Measurements from ENCODE around the gene ZNF143. TPM values are rescaled to one million over a fixed set of nuclear protein-coding genes. Genes with fewer than 3 reads are reported as not detected.

Gene ZNF143
- total RNA-seq, 2 experiments from 2014 or later: 26.5 to 33.7 TPM

- CTCF ChIA-PET: interaction anchor here (1.1 to 2.2 kb wide), 5 partner anchors 9 to 379 kb away, joined by 3 to 15 read pairs (median 3); no protein-coding TSS in a partner anchor
- H3K27me3 Mint-ChIP-seq: no peaks in the 10 kb centered on the region
- ATAC-seq: no peak
- H3K36me3 Mint-ChIP-seq (ENCODE audit: low read depth): peaks cover 42% of the 10 kb centered on the region
- POLR2A ChIA-PET: no interaction called here
- H3K9me3 Mint-ChIP-seq: no peaks in the 10 kb centered on the region
- intact Hi-C loops (cut with micrococcal nuclease): no loop called here
- H3K4me1 Mint-ChIP-seq (ENCODE audit: low read depth): no peaks in the 10 kb centered on the region
- no peak overlapping the region for H3K4me3 Mint-ChIP-seq
- no peak for DNase-seq
- TF ChIP-seq CTCF (IDR thresholded peaks at IDR 0.05): no peak
- H3K27ac Mint-ChIP-seq: no peak overlapping the region
Observed at GRCh38 chr11:9516113-9516512, 55.3 kb downstream of the ZNF143 start.

- Mint-ChIP-seq H3K27ac (peak overlapping the region; percentile 15), H3K36me3 (ENCODE audit: low read depth) (peaks cover 36% of the 10 kb centered on the region), H3K27me3 (no peaks in the 10 kb centered on the region), H3K4me3 (no peak overlapping the region), H3K9me3 (no peaks in the 10 kb centered on the region), H3K4me1 (ENCODE audit: low read depth) (no peaks in the 10 kb centered on the region)
- ChIA-PET CTCF (interaction anchor here (0.7 to 1.0 kb wide), 3 partner anchors 13 to 693 kb away, joined by 3 to 5 read pairs (median 4); no protein-coding TSS in a partner anchor), POLR2A (interaction anchor here (0.6 to 0.9 kb wide), 3 partner anchors 615 to 852 kb away, joined by 3 to 4 read pairs (median 3); no protein-coding TSS in a partner anchor)
- ATAC-seq: no peak
- no peak for DNase-seq
- intact Hi-C loops (cut with micrococcal nuclease): no loop called here
- no peak for TF ChIP-seq CTCF (IDR thresholded peaks at IDR 0.05)
Observed at GRCh38 chr11:9518835-9519410, 58.1 kb downstream of the ZNF143 start.

- no peak for ATAC-seq
- Mint-ChIP-seq H3K4me3 (no peak overlapping the region), H3K4me1 (ENCODE audit: low read depth) (no peaks in the 10 kb centered on the region), H3K9me3 (no peaks in the 10 kb centered on the region), H3K36me3 (ENCODE audit: low read depth) (peaks cover 28% of the 10 kb centered on the region), H3K27me3 (no peaks in the 10 kb centered on the region), H3K27ac (no peak overlapping the region)
- intact Hi-C loops (cut with micrococcal nuclease): no loop called here
- ChIA-PET POLR2A (interaction anchor here (0.6 kb wide), 1 partner anchor 396 kb away, joined by 3 read pairs; no protein-coding TSS in a partner anchor), CTCF (interaction anchor here (0.7 to 3.0 kb wide), 3 partner anchors 10 to 16 kb away, joined by 3 to 22 read pairs (median 3); no protein-coding TSS in a partner anchor)
- TF ChIP-seq CTCF (IDR thresholded peaks at IDR 0.05): no peak
- no peak for DNase-seq
Observed at GRCh38 chr11:9524001-9524400, 63.2 kb downstream of the ZNF143 start.

GRCh38 chr11:9525116-9525515, 64.3 kb downstream of the ZNF143 start:
- ChIA-PET POLR2A (interaction anchor here (0.7 kb wide), 1 partner anchor 18 kb away, joined by 3 read pairs; no protein-coding TSS in a partner anchor), CTCF (interaction anchor here (1.6 to 3.0 kb wide), 3 partner anchors 8 to 19 kb away, joined by 3 to 22 read pairs (median 8); no protein-coding TSS in a partner anchor)
- Mint-ChIP-seq H3K4me3 (no peak overlapping the region), H3K27me3 (no peaks in the 10 kb centered on the region), H3K36me3 (ENCODE audit: low read depth) (peaks cover 25% of the 10 kb centered on the region), H3K9me3 (no peaks in the 10 kb centered on the region), H3K27ac (no peak overlapping the region), H3K4me1 (ENCODE audit: low read depth) (no peaks in the 10 kb centered on the region)
- ATAC-seq (no peak), DNase-seq (no peak)
- no peak for TF ChIP-seq CTCF (IDR thresholded peaks at IDR 0.05)
- intact Hi-C loops (cut with micrococcal nuclease): no loop called here

- POLR2A ChIA-PET: no interaction called here
- Mint-ChIP-seq H3K4me3 (no peak overlapping the region), H3K27me3 (no peaks in the 10 kb centered on the region)
Observed at GRCh38 chr11:9527481-9528135, 66.8 kb downstream of the ZNF143 start.

More at GRCh38 chr11:9527481-9528135, 66.8 kb downstream of the ZNF143 start:
- CTCF ChIA-PET: interaction anchor here (0.6 to 3.4 kb wide), 2 partner anchors 21 kb away, joined by 3 to 18 read pairs; no protein-coding TSS in a partner anchor
- DNase-seq (no peak), ATAC-seq (no peak)
- no peaks in the 10 kb centered on the region for H3K4me1 Mint-ChIP-seq (ENCODE audit: low read depth)
- H3K9me3 Mint-ChIP-seq: no peaks in the 10 kb centered on the region
- H3K36me3 Mint-ChIP-seq (ENCODE audit: low read depth): peaks cover 20% of the 10 kb centered on the region
- TF ChIP-seq CTCF (IDR thresholded peaks at IDR 0.05): no peak
- no peak overlapping the region for H3K27ac Mint-ChIP-seq
- intact Hi-C loops (cut with micrococcal nuclease): no loop called here

All from activated CD8-positive, alpha-beta T cell treated with anti-CD3 and anti-CD28 coated beads for 36 hours (primary cell).